ENCODE results near the gene OR6C2.
"Not testable (repeated sequence)": the region's sequence is repeated elsewhere in the genome, so short reads cannot be mapped to it uniquely, and the experiment has no call there.

OR6C2 gene

DNA sequence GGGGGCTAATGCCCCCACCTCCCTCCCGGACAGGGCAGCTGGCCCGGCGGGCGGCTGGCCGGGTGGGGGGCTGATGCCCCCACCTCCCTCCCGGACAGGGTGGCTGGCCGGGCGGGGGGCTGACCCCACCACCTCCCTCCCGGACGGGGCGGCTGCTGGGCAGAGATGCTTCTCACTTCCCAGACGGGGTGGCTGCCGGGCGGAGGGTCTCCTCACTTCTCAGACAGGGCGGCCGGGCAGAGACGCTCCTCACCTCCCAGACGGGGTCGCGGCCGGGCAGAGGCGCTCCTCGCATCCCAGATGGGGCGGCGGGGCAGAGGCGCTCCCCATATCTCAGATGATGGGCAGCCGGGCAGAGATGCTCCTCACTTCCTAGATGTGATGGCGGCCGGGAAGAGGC is 35.3 kb downstream of the OR6C2 start:
- not testable (repeated sequence) for DNase-seq

DNA sequence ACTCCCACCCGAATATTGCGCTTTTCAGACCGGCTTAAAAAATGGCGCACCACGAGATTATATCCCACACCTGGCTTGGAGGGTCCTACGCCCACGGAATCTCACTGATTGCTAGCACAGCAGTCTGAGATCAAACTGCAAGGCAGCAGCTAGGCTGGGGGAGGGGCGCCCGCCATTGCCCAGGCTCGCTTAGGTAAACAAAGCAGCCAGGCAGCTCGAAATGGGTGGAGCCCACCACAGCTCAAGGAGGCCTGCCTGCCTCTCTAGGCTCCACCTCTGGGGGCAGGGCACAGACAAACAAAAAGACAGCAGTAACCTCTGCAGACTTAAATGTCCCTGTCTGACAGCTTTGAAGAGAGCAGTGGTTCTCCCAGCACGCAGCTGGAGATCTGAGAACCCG is 40.4 kb downstream of the OR6C2 start:
- DNase-seq: not testable (repeated sequence)

GRCh38 chr12:55492078-55492477 is 48.2 kb downstream of the OR6C2 start, which contains the start of gene OR6C68:
TSS of gene OR6C68 (plus strand) at chr12:55492378. CDS start at chr12:55492378, 0 bp downstream.
- no peak for DNase-seq

- DNase-seq: no peak
Observed at GRCh38 chr12:55495490-55495889, 51.6 kb downstream of the OR6C2 start.

DNA sequence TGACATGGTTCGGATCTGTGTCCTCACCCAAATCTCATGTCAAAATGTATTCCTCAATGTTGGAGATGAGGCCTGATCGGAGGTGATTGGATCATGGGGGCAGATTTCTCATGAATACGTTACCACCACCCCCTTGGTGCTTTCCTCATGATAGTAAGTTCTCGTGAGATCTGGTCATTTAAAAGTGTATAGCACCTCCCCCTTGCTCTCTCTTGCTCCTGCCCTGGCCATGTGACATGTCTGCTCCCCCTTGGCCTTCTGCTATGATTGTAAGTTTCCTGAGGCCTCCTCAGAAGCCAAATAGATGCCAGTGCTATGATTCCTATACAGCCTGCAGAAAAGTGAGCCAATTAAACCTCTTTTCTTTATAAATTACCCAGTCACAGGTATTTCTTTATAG is 55.4 kb downstream of the OR6C2 start:
- no peak for DNase-seq

- no peak for DNase-seq
Observed at GRCh38 chr12:55499810-55500252, 56.0 kb downstream of the OR6C2 start.

DNA sequence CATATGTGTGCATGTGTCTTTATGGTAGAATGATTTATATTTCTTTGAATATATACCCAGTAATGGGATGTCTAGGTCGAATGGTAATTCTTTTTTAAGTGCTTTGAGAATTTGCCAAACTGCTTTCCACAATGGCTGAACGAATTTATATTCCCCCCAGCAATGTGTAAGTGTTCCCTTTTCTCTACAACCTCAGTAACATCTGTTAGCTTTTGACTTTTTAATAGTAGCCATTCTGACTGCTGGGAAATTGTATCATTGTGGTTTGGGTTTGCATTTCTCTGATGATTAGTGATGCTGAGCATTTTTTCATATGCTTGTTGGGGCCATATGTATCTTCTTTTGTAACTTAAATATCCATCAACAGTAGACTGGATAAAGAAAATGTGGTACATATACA is 57.7 kb downstream of the OR6C2 start:
- DNase-seq: no peak

Measured in DMS153 (cell line).